GM18951 (cell line): Measurements from ENCODE around the gene LIMK1.
"Not testable (repeated sequence)": the region's sequence is repeated elsewhere in the genome, so short reads cannot be mapped to it uniquely, and the experiment has no call there.

Experiments
- POLR2A ChIP-seq: IDR thresholded peaks from 4 replicates; pipeline ENCODE4 v1.6.1; 2011; ENCODE audit warnings: mild to moderate bottlenecking; ENCODE audit not compliant: insufficient read length, insufficient read depth; ENCODE audit errors: extremely low read depth
- in situ Hi-C: fragments of 300-500 bp; cut with MboI; formaldehyde crosslinking; loops from one replicate; pipeline ENCODE4 v1.12.0; 2022; ENCODE audit warnings: low sequenced_read_pairs, mixed read lengths, inconsistent platforms; ENCODE audit not compliant: unreplicated experiment

LIMK1 gene

GRCh38 chr7:74165867-74166593 lies 82.4 kb downstream of the LIMK1 start:
- TF ChIP-seq POLR2A, result no peak
- in situ Hi-C loops, result no loop called here

GRCh38 chr7:74167324-74167723 lies 83.7 kb downstream of the LIMK1 start:
- in situ Hi-C loops, result not testable (repeated sequence)
